SK-N-SH (cell line): ENCODE measurements around the gene TKT. TPM values are rescaled to one million over a fixed set of nuclear protein-coding genes. Genes with fewer than 3 reads are reported as not detected.

Source experiments
- CTCF ChIA-PET: fragments of 300-600, 350-600 bp; formaldehyde crosslinking; extraction: SDS; loops from one replicate; lab custom pipeline; 2021; lab: Yijun Ruan, JAX
- POLR2A ChIA-PET: fragments of 350-600 bp; sonication (Branson Sonifier 250); formaldehyde crosslinking; extraction: SDS; loops from one replicate; lab custom pipeline; 2020; ENCODE audit warnings: antibody characterized with exemption, inconsistent platforms; lab: Yijun Ruan, JAX
- DNase-seq: peaks from one replicate; pipeline ENCODE4 v3.0.0; 2012
- H2AFZ ChIP-seq: fragments of 200-600 bp; sonication (generic); 2 replicates; pipeline ENCODE4 v1.8.1; 2016; ENCODE audit warnings: antibody characterized with exemption, mild to moderate bottlenecking, low read depth
- H3F3A ChIP-seq: fragments of 200-600 bp; sonication (generic); replicated peaks from 2 replicates; pipeline ENCODE3; 2016; ENCODE audit warnings: antibody characterized with exemption, mild to moderate bottlenecking; ENCODE audit not compliant: insufficient read depth
- H3K27ac ChIP-seq, 2 experiments: fragments of 200-500 bp in 1 of 2; fragments of 200-600 bp in 1 of 2; sonication (Bioruptor generic) in 1 of 2; sonication (generic), shearing (Covaris generic) in 1 of 2; 2 replicates each; pipeline versions ENCODE4 v1.5.1 to v1.6.1; 2014 to 2016; ENCODE audit warnings: low read depth in 2 of 2, inconsistent platforms in 1 of 2, low read length in 1 of 2, mild to moderate bottlenecking in 1 of 2, mixed read lengths in 1 of 2
- H3K27me3 ChIP-seq: fragments of 200-600 bp; sonication (generic), shearing (Covaris generic); 2 replicates; pipeline ENCODE4 v1.6.1; 2016; ENCODE audit warnings: mixed run types; ENCODE audit not compliant: insufficient read depth
- H3K36me3 ChIP-seq, 2 experiments: fragments of 200-500 bp in 1 of 2; fragments of 200-600 bp in 1 of 2; sonication (Bioruptor generic) in 1 of 2; sonication (generic) in 1 of 2; replicated peaks in 1 of 2; 2 replicates each; pipeline versions ENCODE3 to v1.5.1; 2014 to 2016; ENCODE audit warnings: low read length in 1 of 2, mild to moderate bottlenecking in 1 of 2; ENCODE audit not compliant: insufficient read depth in 2 of 2, control insufficient read depth in 1 of 2
- H3K4me1 ChIP-seq, 2 experiments: fragments of 200-500 bp in 1 of 2; fragments of 200-600 bp in 1 of 2; sonication (Bioruptor generic) in 1 of 2; sonication (generic), shearing (Covaris generic) in 1 of 2; 2 replicates each; pipeline versions ENCODE4 v1.5.1 to v1.6.1; 2014 to 2016; ENCODE audit warnings: low read depth in 1 of 2, low read length in 1 of 2, mixed run types in 1 of 2; ENCODE audit not compliant: insufficient read depth in 2 of 2, control insufficient read depth in 1 of 2
- H3K4me2 ChIP-seq: fragments of 200-600 bp; sonication (generic), shearing (Covaris generic); 2 replicates; pipeline ENCODE4 v1.6.1; 2017; ENCODE audit warnings: mixed run types
- H3K4me3 ChIP-seq, 2 experiments: fragments of 200-500 bp in 1 of 2; fragments of 200-600 bp in 1 of 2; sonication (Bioruptor generic) in 1 of 2; sonication (generic), shearing (Covaris generic) in 1 of 2; 2 replicates each; pipeline versions ENCODE4 v1.5.1 to v1.8.1; 2014 to 2016; ENCODE audit warnings: low read depth in 2 of 2, inconsistent platforms in 1 of 2, low read length in 1 of 2, mild to moderate bottlenecking in 1 of 2, mixed read lengths in 1 of 2, moderate library complexity in 1 of 2
- H3K79me2 ChIP-seq: fragments of 200-600 bp; sonication (generic); 2 replicates; pipeline ENCODE4 v1.8.1; 2017; ENCODE audit warnings: mild to moderate bottlenecking; ENCODE audit not compliant: insufficient read depth
- H3K9ac ChIP-seq: fragments of 200-600 bp; sonication (generic); 2 replicates; pipeline ENCODE4 v1.6.1; 2017; ENCODE audit warnings: mixed run types
- H3K9me2 ChIP-seq: fragments of 200-600 bp; sonication (generic); 2 replicates; pipeline ENCODE4 v1.6.1; 2017; ENCODE audit warnings: mixed run types
- H3K9me3 ChIP-seq: fragments of 200-600 bp; sonication (generic); 2 replicates; pipeline ENCODE4 v1.6.1; 2017; ENCODE audit warnings: mixed run types, mild to moderate bottlenecking, moderate library complexity
- H4K20me1 ChIP-seq: fragments of 200-600 bp; sonication (generic); 2 replicates; pipeline ENCODE4 v1.6.1; 2017; ENCODE audit warnings: mild to moderate bottlenecking, mixed run types; ENCODE audit not compliant: insufficient read depth
- CHD2 ChIP-seq: fragments of 150-350 bp; IDR thresholded peaks from 2 replicates; pipeline ENCODE4 v1.6.1; 2018; ENCODE audit warnings: low read length; ENCODE audit not compliant: partially characterized antibody
- ELF1 ChIP-seq: IDR thresholded peaks from 2 replicates; pipeline ENCODE4 v1.4.0; 2012
- EP300 ChIP-seq, 2 experiments: IDR thresholded peaks; 2 replicates each; pipeline versions ENCODE4 v1.4.0 to v1.6.1; 2012; ENCODE audit warnings: borderline replicate concordance in 1 of 2, low read depth in 1 of 2, low read length in 1 of 2
- EZH2phosphoT487 ChIP-seq: fragments of 200-600 bp; sonication (generic); IDR thresholded peaks from 2 replicates; pipeline ENCODE4 v1.6.1; 2017; ENCODE audit warnings: low read depth, mixed run types, mild to moderate bottlenecking, antibody characterized with exemption, moderate library complexity, borderline replicate concordance
- FOXJ3 ChIP-seq: sonication (generic); formaldehyde crosslinking; IDR thresholded peaks from 2 replicates; pipeline ENCODE4 v1.5.1; 2020; ENCODE audit warnings: mild to moderate bottlenecking, missing genetic modification reagents
- FOXM1 ChIP-seq: IDR thresholded peaks from 2 replicates; pipeline ENCODE4 v1.4.0; 2012; ENCODE audit warnings: low read depth, mild to moderate bottlenecking
- GABPA ChIP-seq: IDR thresholded peaks from 2 replicates; pipeline ENCODE4 v1.4.0; 2012; ENCODE audit warnings: low read depth, mild to moderate bottlenecking
- JUND ChIP-seq: IDR thresholded peaks from 2 replicates; pipeline ENCODE4 v1.4.0; 2012
- MAX ChIP-seq: IDR thresholded peaks from 2 replicates; pipeline ENCODE4 v1.4.0; 2012; ENCODE audit warnings: low read depth
- PBX3 ChIP-seq: IDR thresholded peaks from 2 replicates; pipeline ENCODE4; 2012
- RAD21 ChIP-seq: IDR thresholded peaks from 2 replicates; pipeline ENCODE4 v1.6.1; 2012; ENCODE audit warnings: mild to moderate bottlenecking, low read length
- RCOR1 ChIP-seq: fragments of 150-350 bp; IDR thresholded peaks from 2 replicates; pipeline ENCODE4 v1.6.1; 2017; ENCODE audit warnings: antibody characterized with exemption, low read length
- USF2 ChIP-seq: fragments of 150-350 bp; IDR thresholded peaks from 2 replicates; pipeline ENCODE4 v1.6.1; 2017; ENCODE audit warnings: antibody characterized with exemption, low read length, low read depth, borderline replicate concordance
- YY1 ChIP-seq: IDR thresholded peaks from 2 replicates; pipeline ENCODE4 v1.4.0; 2012; ENCODE audit warnings: low read depth, mild to moderate bottlenecking
- whole genome bisulfite sequencing: methylation state at CpG from one replicate; pipeline ENCODE4 v1.1.6; 2017; ENCODE audit warnings: low lambda C conversion rate; 5-methylcytosine and 5-hydroxymethylcytosine counted together
- polyA plus RNA-seq, 3 experiments: library from polyadenylated mRNA; depleted of rRNA; stranded (reverse); fragments of >200 nt; gene quantifications; 2 replicates each; pipeline ENCODE4 v1.2.3, GENCODE V29; 2012
- TF ChIP-seq, protein P1 (sequence below): IDR thresholded peaks from 2 replicates; pipeline ENCODE4 v1.4.0; 2012; ENCODE audit warnings: low read depth, borderline replicate concordance

Gene TKT
- polyA plus RNA-seq, 1 of the 3 experiments (the other 2 are of a cell fraction): 144 TPM

DNA sequence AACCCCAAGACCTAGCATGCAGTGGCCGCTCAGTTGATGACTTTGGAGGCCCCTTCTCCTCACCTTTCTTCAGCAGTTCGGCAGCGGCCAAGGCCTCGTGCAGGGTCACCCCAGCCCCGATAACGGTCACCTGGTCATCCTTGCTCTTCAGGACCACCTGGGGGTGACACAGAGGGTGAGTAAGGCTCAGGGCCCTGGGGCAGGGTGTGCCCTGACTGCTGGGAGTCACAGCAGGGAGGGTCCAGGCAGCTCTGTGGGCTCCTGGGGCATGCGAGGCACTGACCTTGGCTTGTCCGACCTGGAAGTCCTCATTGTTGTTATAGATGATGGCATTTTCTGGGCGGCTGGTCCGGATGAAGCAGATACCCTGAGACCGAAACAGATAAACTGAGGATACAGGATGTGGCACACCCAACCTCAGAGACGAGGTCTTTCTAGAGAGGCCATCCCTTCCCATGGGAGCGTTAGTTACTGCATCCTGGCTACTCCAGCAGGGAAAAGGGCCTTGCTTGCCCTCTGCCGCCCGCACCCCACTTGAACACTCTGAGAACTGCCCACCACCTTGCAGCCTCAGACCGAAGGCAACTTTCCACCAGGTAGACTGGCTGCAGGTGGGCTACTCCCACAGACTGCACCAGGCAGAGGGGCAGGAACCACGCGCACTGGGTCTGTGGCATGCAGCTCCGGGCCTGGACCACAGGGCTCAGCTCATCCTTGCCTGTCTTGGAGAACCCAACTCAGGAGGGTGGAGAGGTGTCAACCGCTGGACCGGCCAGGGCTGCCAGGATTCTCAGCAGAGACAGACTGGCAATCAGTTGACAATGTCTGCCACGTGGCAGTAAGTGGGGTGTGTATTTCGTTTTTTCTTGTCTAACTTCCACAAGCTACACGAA lies 27.6 kb downstream of the TKT start:
- ChIA-PET CTCF (interaction anchor here (1.3 to 1.5 kb wide), 2 partner anchors 9 to 14 kb away, joined by 3 to 4 read pairs; no protein-coding TSS in a partner anchor), POLR2A (no interaction called here)
- peak; percentile 8 for DNase-seq
- H3K9me3 ChIP-seq: no peaks in the 10 kb centered on the region
- H3K27ac ChIP-seq: no peak overlapping the region
- H2AFZ ChIP-seq: no peak overlapping the region
- WGBS: 86% methylated on average over 16 of the region's 24 CpGs
- no peaks in the 10 kb centered on the region for H3F3A ChIP-seq
- no peak overlapping the region for H3K9ac ChIP-seq
- H3K4me2 ChIP-seq: no peak overlapping the region
- TF ChIP-seq GABPA: no peak
- no peak for TF ChIP-seq FOXM1
- TF ChIP-seq CHD2: no peak
- no peak for TF ChIP-seq USF2
- TF ChIP-seq EP300 (IDR thresholded peaks at IDR 0.05; ENCODE audit: borderline replicate concordance in 1 of 2, low read depth in 1 of 2, low read length in 1 of 2): no peak
- no peak for TF ChIP-seq ELF1
- TF ChIP-seq JUND: no peak
- TF ChIP-seq EZH2phosphoT487: no peak
- no peak for TF ChIP-seq RCOR1
- no peak for TF ChIP-seq PBX3
- no peak for TF ChIP-seq YY1
- TF ChIP-seq RAD21: no peak
- no peak for TF ChIP-seq MAX
- TF ChIP-seq, protein P1, sequence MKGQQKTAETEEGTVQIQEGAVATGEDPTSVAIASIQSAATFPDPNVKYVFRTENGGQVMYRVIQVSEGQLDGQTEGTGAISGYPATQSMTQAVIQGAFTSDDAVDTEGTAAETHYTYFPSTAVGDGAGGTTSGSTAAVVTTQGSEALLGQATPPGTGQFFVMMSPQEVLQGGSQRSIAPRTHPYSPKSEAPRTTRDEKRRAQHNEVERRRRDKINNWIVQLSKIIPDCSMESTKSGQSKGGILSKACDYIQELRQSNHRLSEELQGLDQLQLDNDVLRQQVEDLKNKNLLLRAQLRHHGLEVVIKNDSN: no peak
- TF ChIP-seq FOXJ3: no peak
- H3K36me3 ChIP-seq: peaks cover 50 to 99% of the 10 kb centered on the region in 2 experiments
- no peak overlapping the region for H3K4me3 ChIP-seq
- H3K79me2 ChIP-seq: 0 out of 2 replicates have a peak, but pooled peaks cover 5% of the 10 kb centered on the region
- H3K27me3 ChIP-seq: no peaks in the 10 kb centered on the region
- no peaks in the 10 kb centered on the region for H4K20me1 ChIP-seq
- H3K9me2 ChIP-seq: no peaks in the 10 kb centered on the region
- no peaks in the 10 kb centered on the region for H3K4me1 ChIP-seq
